Neural cell (in vitro differentiated cells): ENCODE measurements around the gene EML4. TPM values are rescaled to one million over a fixed set of nuclear protein-coding genes. Genes with fewer than 3 reads are reported as not detected.

ENCODE experiments used
- H2AFZ ChIP-seq: fragments of 200-600, 300-800 bp; sonication (generic), shearing (Covaris generic); 2 replicates; pipeline ENCODE4 v1.6.0; 2014; ENCODE audit warnings: low read depth, mild to moderate bottlenecking, antibody characterized with exemption, low read length, moderate library complexity
- H3F3A ChIP-seq: fragments of 200-600 bp; shearing (Covaris generic); 2 replicates; pipeline ENCODE4 v1.6.1; 2016; ENCODE audit warnings: mild to moderate bottlenecking, moderate library complexity, mixed read lengths, antibody characterized with exemption, low read length; ENCODE audit not compliant: insufficient read depth, poor library complexity, severe bottlenecking
- H3K27ac ChIP-seq: fragments of 200-600, 300-800 bp; sonication (generic), shearing (Covaris generic); 2 replicates; pipeline ENCODE4 v1.5.1; 2014; ENCODE audit warnings: mild to moderate bottlenecking, low read length, moderate library complexity
- H3K27me3 ChIP-seq: fragments of 300-800, 200-600 bp; sonication (generic), shearing (Covaris generic); 2 replicates; pipeline ENCODE4 v1.6.0; 2014; ENCODE audit warnings: mild to moderate bottlenecking, low read depth, low read length, moderate library complexity; ENCODE audit not compliant: insufficient read depth
- H3K36me3 ChIP-seq: fragments of 300-800, 200-600 bp; sonication (generic), shearing (Covaris generic); 2 replicates; pipeline ENCODE4 v1.5.1; 2014; ENCODE audit warnings: mild to moderate bottlenecking, antibody characterized with exemption, low read length, moderate library complexity; ENCODE audit not compliant: insufficient read depth
- H3K4me2 ChIP-seq: fragments of 300-800, 200-600 bp; sonication (generic), shearing (Covaris generic); 2 replicates; pipeline ENCODE4 v1.6.0; 2014; ENCODE audit warnings: mild to moderate bottlenecking, low read length
- H3K4me3 ChIP-seq: fragments of 300-800, 200-600 bp; sonication (generic), shearing (Covaris generic); 2 replicates; pipeline ENCODE4 v1.5.1; 2014; ENCODE audit warnings: mild to moderate bottlenecking, low read length, moderate library complexity
- H3K79me2 ChIP-seq: fragments of 200-600 bp; shearing (Covaris generic); replicated peaks from 2 replicates; pipeline ENCODE4 v1.6.0; 2014; ENCODE audit warnings: mild to moderate bottlenecking, low read length, moderate library complexity; ENCODE audit not compliant: insufficient read depth
- H3K9ac ChIP-seq: fragments of 300-800, 200-600 bp; sonication (generic), shearing (Covaris generic); 2 replicates; pipeline ENCODE4 v1.6.1; 2016; ENCODE audit warnings: mild to moderate bottlenecking, low read length, mixed read lengths
- H3K9me2 ChIP-seq: fragments of 200-600 bp; shearing (Covaris generic); 2 replicates; pipeline ENCODE4 v1.6.1; 2016; ENCODE audit warnings: mild to moderate bottlenecking, low read length, mixed read lengths; ENCODE audit not compliant: insufficient read depth
- H3K9me3 ChIP-seq: fragments of 200-600, 300-800 bp; sonication (generic), shearing (Covaris generic); 2 replicates; pipeline ENCODE4 v1.6.1; 2016; ENCODE audit warnings: mild to moderate bottlenecking, mixed run types, low read length, moderate library complexity, mixed read lengths
- H4K20me1 ChIP-seq: fragments of 200-600 bp; shearing (Covaris generic); 2 replicates; pipeline ENCODE4 v1.6.1; 2016; ENCODE audit warnings: mild to moderate bottlenecking, mixed run types; ENCODE audit not compliant: insufficient read depth
- EP300 ChIP-seq: fragments of 450-650 bp; conservative IDR thresholded peaks from 2 replicates; pipeline ENCODE4 v1.6.1; 2014; ENCODE audit warnings: antibody characterized with exemption, mild to moderate bottlenecking, moderate library complexity; ENCODE audit not compliant: poor library complexity, severe bottlenecking
- MXI1 ChIP-seq: fragments of 450-650 bp; conservative IDR thresholded peaks from 2 replicates; pipeline ENCODE4 v1.6.1; 2014; ENCODE audit warnings: antibody characterized with exemption, mild to moderate bottlenecking; ENCODE audit not compliant: poor library complexity, severe bottlenecking
- POLR2AphosphoS5 ChIP-seq: IDR thresholded peaks from 2 replicates; pipeline ENCODE4 v1.6.1; 2012
- SMC3 ChIP-seq: fragments of 450-650 bp; conservative IDR thresholded peaks from 2 replicates; pipeline ENCODE4 v1.6.1; 2014; ENCODE audit warnings: antibody characterized with exemption, mild to moderate bottlenecking, moderate library complexity; ENCODE audit not compliant: poor library complexity
- TAF1 ChIP-seq: IDR thresholded peaks from 2 replicates; pipeline ENCODE4 v1.6.1; 2012; ENCODE audit warnings: low read depth
- polyA plus RNA-seq: library from polyadenylated mRNA; depleted of rRNA; stranded (reverse); fragments of >200 nt; gene quantifications from 2 replicates; pipeline ENCODE4 v1.2.3, GENCODE V29; 2014
- TF ChIP-seq, protein P1 (sequence below): IDR thresholded peaks from 2 replicates; pipeline ENCODE4 v1.6.1; 2012; ENCODE audit warnings: borderline replicate concordance
- TF ChIP-seq, protein P2 (sequence below): fragments of 450-650 bp; IDR thresholded peaks from 2 replicates; pipeline ENCODE4 v1.5.1; 2014; ENCODE audit warnings: antibody characterized with exemption, mild to moderate bottlenecking, moderate library complexity; ENCODE audit not compliant: poor library complexity, severe bottlenecking

Gene EML4
- polyA plus RNA-seq, 1 donor from 2014 or later, result 33.9 TPM

DNA sequence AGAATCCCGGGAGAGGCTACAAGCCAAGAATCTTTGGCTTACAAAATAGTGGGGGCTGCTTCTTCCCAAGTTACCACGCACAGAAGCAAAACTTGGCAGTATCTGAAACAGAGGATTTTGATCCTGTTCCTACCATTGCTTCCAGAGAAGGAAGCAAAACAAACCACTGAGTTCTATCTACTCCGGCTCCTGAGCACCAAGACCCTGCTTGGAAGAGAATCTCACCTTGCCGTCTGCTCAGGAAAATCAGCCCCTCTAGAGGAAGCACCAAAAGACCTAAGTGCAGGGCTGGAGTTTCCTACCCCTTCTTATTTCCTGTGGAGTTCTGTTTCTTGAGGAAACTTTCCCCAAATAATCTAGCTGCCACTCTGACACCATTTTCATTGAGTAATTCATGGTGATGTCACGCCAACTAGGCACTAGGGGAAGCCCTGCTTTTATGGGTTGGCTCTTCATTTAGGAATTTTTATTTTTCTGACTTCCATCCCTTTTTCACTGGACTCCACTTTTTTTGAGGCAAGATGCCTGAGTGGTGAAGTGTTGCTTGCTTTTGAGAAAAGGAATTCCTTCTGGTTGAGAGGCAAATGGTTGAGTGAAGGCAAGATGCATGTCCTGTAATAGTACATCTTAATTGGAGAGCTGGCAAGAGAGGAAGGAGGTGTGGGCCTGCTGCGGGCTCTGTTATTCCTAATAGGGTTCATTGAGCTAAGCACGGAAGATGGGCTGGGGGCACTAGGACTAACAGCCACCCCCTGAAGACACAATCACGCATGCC lies 36.8 kb upstream of the EML4 start:
- Histone ChIP-seq H3K27ac (no peak overlapping the region), H3K4me2 (peak overlapping the region; percentile 20), H3K36me3 (no peaks in the 10 kb centered on the region), H3K27me3 (no peaks in the 10 kb centered on the region), H3K9me3 (no peaks in the 10 kb centered on the region), H4K20me1 (no peaks in the 10 kb centered on the region), H3K9me2 (no peaks in the 10 kb centered on the region), H3F3A (no peaks in the 10 kb centered on the region), H3K79me2 (no peaks in the 10 kb centered on the region), H3K4me3 (peak overlapping the region; percentile 56), H2AFZ (no peak overlapping the region), H3K9ac (no peak overlapping the region)
- TF ChIP-seq TAF1 (no peak), MXI1 (no peak), EP300 (no peak)
- TF ChIP-seq, protein P1, sequence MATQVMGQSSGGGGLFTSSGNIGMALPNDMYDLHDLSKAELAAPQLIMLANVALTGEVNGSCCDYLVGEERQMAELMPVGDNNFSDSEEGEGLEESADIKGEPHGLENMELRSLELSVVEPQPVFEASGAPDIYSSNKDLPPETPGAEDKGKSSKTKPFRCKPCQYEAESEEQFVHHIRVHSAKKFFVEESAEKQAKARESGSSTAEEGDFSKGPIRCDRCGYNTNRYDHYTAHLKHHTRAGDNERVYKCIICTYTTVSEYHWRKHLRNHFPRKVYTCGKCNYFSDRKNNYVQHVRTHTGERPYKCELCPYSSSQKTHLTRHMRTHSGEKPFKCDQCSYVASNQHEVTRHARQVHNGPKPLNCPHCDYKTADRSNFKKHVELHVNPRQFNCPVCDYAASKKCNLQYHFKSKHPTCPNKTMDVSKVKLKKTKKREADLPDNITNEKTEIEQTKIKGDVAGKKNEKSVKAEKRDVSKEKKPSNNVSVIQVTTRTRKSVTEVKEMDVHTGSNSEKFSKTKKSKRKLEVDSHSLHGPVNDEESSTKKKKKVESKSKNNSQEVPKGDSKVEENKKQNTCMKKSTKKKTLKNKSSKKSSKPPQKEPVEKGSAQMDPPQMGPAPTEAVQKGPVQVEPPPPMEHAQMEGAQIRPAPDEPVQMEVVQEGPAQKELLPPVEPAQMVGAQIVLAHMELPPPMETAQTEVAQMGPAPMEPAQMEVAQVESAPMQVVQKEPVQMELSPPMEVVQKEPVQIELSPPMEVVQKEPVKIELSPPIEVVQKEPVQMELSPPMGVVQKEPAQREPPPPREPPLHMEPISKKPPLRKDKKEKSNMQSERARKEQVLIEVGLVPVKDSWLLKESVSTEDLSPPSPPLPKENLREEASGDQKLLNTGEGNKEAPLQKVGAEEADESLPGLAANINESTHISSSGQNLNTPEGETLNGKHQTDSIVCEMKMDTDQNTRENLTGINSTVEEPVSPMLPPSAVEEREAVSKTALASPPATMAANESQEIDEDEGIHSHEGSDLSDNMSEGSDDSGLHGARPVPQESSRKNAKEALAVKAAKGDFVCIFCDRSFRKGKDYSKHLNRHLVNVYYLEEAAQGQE, result no peak

DNA sequence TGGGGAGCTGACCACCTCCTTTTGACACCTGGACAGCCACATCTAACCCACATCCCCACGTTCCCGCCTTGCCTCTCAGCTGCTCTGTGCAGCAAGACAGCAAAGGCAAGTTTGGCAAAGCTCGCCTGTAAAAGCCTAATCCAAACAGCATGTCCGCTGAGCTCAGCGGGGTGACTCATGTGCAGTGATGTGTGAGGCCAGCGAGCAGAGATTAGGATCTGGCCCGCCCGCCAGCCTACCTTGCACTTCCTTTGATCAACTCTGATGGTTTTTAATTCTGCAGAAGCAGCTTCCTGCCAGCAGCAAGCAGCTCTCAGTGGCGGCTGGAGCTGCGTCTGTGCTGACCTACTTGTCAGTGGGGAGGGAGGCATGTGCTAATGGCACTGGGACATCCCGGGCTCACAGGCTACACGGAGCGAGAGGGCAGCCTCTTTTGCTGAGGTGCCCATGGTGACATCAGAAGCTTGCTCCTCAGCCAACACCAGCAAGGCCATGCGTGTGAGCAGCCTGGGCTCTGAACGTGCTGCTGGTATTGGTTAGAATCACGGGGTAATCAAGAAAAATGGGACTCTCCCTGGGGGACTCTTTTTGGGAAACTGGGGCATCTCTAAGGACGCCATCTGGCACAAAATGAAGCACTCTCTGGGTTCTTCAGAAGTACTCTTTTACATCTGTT lies 36.0 kb upstream of the EML4 start:
- Histone ChIP-seq H3K9me3 (no peaks in the 10 kb centered on the region), H3K4me2 (peak overlapping the region; percentile 20), H3K36me3 (no peaks in the 10 kb centered on the region), H3K27me3 (no peaks in the 10 kb centered on the region), H3K4me3 (peak overlapping the region; percentile 56), H3K9me2 (no peaks in the 10 kb centered on the region), H3K9ac (no peak overlapping the region), H2AFZ (no peak overlapping the region), H4K20me1 (no peaks in the 10 kb centered on the region), H3K79me2 (no peaks in the 10 kb centered on the region), H3F3A (no peaks in the 10 kb centered on the region), H3K27ac (no peak overlapping the region)
- TF ChIP-seq SMC3, result no peak
- TF ChIP-seq TAF1, result no peak
- no peak for TF ChIP-seq MXI1
- TF ChIP-seq, protein P2, sequence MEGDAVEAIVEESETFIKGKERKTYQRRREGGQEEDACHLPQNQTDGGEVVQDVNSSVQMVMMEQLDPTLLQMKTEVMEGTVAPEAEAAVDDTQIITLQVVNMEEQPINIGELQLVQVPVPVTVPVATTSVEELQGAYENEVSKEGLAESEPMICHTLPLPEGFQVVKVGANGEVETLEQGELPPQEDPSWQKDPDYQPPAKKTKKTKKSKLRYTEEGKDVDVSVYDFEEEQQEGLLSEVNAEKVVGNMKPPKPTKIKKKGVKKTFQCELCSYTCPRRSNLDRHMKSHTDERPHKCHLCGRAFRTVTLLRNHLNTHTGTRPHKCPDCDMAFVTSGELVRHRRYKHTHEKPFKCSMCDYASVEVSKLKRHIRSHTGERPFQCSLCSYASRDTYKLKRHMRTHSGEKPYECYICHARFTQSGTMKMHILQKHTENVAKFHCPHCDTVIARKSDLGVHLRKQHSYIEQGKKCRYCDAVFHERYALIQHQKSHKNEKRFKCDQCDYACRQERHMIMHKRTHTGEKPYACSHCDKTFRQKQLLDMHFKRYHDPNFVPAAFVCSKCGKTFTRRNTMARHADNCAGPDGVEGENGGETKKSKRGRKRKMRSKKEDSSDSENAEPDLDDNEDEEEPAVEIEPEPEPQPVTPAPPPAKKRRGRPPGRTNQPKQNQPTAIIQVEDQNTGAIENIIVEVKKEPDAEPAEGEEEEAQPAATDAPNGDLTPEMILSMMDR, result no peak
- no peak for TF ChIP-seq POLR2AphosphoS5
